NK-92 (cell line): ENCODE data around the gene CA9.

ENCODE experiments used
- DNase-seq: peaks from one replicate; lab custom pipeline; 2025; ENCODE audit not compliant: unreplicated experiment; lab: John Stamatoyannopoulos, UW

CA9 gene

DNA sequence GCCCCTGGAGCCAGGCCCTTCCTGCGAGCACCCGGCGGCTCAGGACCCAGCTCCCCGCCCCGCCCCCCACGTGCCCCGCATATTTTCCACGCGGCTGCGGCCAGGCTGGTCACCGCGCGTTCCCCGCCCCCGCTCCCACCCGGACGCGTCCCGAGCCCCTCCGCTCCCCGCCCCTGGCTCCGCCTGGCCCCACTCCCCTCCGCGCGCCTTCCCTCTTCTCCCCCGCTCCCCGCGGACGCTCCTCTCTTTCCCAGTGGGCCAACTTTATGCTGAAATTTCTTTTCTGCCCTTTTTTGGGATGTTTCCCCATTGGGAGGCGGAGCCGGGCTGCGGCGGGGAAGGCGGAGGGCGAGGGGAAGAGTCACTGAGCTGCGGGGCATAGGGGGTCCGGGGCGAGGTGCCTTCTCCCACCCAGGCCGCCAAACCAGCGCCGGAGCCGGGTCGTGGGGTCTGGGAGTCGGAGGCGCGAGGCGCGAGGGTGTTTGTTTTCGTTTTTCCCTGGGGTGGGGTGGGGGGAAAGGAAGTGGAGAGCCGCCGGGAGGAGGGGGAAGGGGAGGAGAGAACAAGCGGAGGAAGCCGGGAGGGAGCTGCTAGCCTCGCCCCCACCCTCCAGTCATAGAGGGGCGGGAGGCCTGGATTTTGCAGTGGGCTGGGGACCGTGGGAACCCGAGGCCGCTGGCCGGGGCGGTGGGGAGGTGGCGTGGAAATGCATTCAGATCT is 17.0 kb downstream of the CA9 start:
- DNase-seq, result no peak

DNA sequence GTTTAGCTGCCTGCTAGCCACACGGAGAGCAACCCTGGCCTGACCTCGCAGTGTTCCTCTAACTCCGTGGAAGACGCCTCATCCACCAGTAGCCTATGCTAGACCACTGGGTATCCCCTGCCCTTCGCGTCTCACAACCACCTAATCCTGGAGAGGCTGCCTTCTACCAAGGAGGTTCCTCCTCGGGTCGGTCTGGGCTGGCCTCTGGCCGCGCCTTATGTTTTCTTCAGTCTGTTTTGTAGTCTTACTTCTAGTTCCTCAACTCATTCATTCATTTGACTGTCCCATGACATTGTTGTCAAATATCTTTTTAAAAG is 17.6 kb downstream of the CA9 start:
- DNase-seq, result no peak

DNA sequence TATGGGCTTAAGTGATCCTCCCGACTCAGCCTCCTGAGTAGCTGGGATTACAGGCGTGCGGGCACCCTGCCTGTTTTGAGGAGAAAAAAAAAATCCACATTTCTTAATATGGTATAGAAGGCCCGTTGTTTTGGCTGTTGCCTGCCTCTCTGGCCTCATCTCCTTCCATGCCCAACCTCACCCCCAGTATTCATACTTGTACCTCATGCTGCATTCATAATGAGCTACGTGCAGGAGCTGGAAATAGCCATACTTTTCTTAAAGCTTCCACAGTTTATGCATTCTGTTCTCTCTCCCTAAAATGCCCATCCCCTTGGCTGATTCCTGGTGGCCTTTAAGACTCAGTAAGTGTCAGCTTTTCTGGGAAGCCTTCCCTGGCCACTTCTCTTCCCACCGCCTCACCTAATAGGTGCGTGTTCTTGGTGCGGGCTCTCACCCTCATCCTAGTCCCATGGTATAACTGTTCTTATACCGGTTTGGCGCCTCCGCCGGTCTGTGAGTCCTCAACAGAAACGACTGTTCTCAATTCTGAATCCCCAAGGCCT is 18.1 kb downstream of the CA9 start:
- no peak for DNase-seq

DNA sequence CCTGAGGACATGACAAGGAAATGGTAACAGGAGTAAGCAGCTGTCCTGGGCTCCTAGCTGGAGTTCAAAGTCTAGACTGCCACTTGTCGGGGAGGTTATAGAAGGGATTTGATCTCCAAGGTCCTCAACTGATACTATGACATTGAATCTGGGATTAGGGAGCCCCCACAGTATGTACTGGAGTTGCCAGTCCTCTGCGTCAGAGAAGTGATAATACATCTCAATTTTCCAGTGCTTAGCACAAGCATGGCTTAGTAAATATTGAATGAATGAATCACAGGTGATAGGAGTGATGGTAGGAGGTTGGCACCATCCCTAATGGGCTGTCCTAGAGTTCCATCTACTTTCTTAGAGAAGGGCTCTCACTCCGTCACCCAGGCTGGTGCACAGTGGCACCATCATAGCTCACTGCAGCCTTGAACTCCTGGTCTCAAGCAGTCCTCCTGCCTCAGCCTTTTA is 22.2 kb downstream of the CA9 start:
- no peak for DNase-seq

DNA sequence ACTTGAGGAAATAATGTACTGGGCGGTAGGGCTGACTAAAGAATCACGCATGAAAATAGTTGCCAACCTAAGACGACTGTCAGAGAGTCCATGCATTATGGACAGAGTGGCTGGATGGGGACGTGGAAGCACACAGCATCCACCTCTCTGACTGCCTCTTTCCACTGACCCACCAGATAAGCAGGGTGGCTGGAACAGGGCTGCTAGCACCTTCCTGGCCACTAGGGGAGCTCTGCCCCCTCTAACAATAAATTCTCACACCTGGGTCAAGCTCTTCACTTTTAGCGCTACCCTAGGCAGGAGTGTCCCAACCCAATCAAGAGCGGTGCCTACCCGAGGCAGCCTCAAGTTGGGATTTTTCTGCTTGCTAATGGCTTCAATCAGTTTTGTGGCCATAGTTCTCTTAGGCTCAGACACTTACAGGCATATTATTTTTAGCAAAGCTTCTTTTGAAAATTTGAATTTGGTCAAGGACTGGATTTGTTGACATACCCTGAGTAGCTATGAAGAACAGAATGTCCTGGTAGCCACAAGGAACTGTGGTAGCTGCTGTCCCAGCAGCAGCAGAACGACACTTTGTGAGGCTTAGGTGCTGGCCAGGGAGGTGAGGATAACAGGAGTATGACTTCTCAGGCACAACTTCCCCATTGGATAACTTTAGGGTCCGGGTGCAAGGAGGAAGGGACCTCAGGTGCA is 22.9 kb downstream of the CA9 start:
- DNase-seq, result no peak

DNA sequence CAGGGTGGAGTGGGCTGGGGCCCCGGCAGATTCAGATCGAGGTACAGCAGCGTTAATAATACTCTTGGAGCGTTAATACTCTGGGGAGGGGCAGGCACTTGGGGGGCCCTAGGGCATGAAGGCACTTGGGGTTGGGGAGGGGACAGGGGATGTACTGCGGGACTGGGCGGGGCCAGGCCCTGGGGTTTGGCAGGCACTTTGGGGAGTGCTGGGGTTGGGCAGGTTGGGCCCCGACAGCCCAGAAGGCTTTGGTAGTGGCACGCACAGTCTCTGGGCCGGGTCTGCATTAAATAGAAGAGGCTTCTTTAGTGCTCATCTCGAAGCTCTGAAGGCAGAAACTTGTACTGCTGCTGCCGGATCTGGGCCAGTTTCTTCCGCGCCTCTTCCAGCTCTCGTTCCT is 23.8 kb downstream of the CA9 start:
- no peak for DNase-seq

DNA sequence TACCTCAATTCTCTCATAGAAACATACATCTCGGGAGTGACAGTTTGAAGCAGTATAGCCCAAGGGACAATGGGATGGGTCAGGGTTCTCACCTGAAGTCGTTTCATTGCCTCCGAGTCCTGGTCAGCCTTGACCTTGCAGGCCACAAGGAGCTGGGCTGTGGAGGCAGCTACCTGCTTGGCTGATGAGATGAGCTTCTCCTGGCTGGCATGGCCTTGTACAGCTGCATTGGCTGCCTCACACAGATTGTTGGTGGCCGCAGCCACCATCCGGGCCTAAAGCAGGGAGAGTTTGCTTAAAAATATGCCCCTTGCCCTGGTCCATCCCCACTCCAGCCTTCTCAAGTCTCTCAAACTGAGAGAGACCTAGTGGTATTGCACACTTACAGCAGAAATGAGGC is 24.5 kb downstream of the CA9 start:
- no peak for DNase-seq

DNA sequence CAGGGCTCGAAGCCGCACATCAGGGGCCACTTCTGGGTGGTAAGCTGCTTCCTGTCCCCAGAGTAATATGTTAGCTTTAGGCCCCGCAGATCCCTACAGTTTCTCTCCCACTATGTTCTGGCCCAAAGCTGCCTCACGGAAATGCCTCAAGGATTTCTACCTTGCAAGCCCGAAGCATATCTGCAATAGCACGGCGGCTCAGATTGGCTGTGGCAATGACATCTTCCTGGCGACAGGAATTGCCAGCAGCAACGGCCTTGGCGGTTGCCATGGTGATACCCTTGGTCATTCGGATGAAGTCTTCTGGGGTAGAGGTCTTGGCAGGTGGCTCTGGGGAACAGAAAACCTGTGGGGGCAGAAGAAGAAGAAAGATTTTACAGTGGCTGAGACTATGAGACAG is 26.3 kb downstream of the CA9 start:
- no peak for DNase-seq

DNA sequence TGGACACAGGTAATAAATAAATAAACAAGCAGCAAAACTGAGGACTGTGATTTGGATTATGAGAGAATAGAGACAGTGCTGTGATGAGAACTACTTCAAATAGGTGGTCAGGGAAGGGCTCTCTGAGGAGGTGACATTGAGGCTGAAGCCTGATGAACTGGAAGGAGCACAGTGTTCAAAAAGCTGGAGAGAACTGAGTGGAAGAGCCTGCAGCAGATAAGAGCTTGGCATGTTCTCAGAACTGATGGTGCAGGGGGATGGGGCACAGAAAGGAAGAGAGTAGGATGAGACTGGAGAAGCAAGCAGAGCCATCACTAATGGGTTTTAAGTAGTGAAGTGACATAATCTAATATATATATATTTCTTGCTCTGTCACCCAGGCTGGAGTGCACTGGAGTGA is 27.2 kb downstream of the CA9 start:
- DNase-seq, result no peak

DNA sequence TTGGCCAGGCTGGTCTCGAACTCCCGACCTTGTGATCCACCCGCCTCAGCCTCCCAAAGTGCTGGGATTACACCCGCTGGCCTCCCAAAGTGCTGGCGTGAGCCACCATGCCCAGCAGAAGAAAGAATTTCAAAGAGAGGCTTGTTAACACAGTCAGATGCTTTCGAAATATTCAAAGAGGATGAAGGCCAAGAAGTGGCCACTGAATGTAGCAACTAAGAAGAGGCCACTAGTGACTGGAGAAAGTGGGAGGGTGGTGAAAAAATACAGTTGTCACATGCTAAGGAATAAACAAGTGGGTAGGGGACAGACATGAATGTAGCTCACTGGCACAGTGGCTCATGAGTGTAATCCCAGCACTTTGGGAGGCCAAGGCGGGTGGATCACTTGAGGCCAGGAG is 29.0 kb downstream of the CA9 start:
- no peak for DNase-seq

DNA sequence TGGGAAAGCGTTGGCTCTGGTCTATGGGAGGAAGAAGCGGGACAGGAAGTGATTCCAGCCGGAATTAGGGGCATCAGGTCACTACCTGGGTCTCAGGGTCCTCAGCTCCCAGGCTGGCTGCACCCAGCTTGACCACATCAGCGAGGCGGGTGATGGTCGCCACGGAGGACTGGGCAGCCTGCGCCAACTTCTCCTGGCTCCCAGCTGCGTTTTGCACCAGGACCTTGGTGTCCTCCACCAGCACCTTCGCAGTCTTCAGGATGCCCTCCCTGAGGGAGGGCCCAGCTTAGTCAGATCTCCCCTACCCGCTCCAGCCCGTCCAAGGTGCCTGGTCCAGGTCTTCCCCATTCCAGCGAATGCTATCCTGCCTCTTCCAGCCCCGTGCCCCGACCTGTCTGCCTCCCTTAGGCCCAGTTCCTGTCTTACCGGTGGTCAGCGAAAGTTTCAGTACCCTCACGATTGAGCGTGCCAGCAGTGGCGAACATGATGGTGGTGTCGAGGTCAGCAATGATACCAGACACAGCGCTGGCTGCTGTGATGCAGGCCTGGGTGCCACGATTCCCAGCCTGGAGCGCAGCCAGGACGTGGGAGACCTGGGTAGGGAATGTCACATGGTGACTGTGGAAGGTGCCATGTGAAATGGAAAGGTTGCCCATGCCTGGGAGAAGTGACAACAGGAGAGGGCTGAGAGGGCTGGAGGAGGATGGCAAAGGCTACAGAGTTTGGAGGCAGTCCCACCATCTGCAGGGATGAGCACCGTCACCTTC is 30.4 kb downstream of the CA9 start:
- no peak for DNase-seq

DNA sequence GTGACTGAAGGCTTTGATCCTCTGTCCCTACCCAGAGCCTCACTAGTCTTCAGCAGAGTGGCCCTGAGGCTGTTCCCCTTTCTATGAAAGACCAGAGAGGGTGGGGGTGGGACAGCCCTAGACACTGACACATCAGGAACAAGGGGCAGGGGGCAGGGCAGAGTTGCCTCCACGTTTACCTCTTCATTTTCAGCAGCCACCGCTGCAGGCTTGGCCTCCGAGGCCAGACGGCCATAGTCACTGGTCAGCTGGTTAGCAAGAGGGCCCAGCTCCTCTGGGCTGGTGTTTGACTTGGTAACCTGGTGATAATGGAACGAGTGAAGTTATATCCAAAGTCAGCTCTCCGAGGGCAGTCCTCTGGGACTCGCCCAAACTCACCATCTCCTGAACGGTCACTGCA is 31.6 kb downstream of the CA9 start:
- DNase-seq, result no peak

DNA sequence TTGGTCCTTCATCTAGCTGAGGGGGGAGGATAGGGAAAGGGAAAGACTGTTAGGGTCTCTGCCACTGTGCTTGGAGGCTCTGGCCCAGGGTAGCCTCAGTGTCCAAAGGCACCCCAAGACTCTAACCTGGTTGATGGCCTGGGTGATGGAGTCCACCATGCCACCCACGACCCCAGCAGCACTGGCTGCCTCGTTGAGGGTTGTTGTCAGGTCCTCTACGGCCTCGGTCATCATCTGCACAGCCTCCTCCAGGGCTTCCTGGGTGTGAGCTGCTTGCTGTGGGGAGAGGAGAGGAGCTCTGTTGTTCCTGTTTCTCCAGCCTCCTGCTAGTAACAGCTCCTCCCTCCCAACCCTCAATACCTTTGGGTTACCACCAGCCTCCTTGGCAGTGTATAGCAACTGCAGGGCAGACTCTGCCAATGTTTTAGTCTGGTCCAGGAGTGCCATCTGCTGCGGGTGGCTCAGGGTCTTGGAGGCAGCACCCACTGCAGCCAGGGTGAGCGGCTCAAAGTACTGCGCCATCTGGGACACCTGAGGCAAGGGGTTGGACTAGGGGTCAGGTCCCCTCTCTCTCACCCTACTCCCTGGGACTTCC is 32.2 kb downstream of the CA9 start:
- no peak for DNase-seq

DNA sequence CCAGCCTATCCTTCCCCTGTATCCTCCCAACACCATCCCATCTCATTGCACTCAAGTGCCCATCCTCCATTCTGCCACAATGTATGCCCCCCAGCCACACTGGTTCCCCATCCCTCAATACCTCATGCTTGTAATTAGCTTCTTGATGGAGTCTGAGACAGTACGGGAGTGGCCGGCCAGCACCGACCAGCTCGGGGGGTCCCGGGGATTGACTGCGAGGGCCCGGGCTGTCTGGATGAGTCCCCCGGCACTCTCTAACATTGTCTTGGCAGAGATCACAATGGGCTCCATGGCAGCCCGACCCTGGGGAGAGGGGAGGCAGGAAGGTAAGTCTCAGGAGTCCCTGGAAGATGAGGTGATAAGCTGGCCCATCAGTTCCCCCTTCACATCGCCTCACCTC is 33.2 kb downstream of the CA9 start:
- DNase-seq, result no peak

DNA sequence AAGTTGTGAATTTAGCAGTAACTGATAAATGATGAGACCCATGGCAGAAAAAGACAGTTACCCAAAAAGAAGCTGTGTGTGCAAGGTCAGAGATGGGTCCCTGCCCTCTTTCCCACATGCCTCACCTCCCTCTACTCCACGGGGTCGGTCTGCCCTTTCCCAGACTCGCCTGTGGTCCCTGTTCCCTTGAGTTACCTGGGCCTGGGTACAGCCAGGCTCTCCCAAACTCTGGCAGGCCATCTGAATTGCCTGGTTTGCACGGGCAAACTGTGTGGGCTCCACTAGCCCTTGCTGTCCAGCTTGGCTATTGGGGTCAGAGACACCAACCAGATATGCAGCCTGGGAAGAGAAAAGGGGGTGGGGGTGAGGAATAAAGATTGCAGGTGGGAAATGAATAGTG is 34.4 kb downstream of the CA9 start:
- no peak for DNase-seq

DNA sequence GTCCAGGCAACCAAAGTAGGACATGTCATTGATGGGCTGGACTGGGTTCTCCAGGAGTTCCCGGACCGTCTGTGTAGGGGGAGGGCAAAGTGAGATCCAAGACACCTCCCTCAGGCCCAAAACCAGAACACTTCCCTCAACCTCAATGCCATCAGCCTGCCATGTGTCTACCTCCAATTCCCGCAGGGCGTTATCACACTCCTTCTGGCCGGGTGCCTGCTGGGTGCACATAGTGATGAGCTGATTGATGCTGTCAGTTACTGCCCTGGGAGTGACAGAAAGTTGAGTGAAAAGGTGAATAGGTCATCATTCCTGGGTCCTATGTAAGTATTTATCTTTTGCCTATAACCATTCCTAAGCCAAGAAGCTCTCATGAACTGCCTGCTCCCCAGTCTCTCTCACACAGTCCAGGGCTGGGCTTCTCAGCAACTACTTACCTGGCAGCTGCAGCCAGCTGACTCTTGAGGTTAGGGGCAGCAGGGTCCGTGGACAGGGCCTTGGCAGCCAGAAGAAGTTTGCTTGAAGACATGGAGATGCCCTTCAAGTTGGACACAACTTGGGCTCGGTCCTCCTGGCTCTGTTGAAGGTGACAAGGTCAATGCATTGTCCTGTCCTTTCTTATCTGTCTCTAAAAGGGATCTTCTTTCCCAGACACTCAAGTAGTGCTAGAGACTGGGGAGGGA is 37.2 kb downstream of the CA9 start:
- DNase-seq, result no peak

DNA sequence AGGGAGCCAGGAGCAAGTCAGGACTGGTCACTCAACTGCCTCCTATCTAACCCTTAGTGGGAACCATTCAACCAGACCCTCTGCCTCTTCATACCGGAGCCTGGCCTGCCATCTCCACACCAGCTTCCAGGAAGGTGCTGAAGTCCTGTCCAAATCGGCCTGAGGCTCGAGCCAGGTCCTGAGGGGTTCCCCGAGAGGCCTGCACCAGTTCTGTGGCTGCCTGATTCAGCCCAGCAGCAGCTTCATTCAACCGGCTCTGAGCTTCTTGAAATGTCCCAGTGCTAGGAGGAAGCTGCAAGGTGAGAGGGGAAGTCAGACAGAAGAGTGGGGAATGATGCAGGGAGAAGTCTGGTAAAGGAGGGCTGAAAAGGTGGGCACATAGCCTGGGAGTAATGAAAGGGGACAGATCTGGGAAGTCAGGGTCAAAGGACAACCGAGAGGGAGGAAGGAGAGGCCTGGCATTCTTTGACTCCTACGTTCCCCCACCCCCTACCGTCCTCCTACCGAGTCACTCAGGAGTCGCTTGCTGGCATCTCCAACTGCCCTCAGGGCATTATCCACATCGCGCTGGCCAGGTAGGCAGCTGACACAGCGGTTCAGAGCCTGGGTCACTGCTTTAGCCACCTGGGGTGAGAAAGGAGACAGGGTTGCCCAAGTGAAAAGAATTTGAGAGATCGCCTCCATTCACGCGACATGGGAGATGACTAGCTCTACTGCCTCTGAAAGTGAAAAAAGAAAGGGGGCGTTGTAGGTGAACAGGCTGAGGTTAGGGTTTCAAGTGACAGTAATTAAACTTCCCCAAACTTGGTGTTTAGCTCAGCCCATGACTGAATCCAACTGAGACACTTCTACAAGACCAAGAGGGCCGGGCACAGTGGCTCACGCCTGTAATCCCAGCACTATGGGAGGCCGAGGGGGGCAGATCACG is 38.0 kb downstream of the CA9 start:
- no peak for DNase-seq

DNA sequence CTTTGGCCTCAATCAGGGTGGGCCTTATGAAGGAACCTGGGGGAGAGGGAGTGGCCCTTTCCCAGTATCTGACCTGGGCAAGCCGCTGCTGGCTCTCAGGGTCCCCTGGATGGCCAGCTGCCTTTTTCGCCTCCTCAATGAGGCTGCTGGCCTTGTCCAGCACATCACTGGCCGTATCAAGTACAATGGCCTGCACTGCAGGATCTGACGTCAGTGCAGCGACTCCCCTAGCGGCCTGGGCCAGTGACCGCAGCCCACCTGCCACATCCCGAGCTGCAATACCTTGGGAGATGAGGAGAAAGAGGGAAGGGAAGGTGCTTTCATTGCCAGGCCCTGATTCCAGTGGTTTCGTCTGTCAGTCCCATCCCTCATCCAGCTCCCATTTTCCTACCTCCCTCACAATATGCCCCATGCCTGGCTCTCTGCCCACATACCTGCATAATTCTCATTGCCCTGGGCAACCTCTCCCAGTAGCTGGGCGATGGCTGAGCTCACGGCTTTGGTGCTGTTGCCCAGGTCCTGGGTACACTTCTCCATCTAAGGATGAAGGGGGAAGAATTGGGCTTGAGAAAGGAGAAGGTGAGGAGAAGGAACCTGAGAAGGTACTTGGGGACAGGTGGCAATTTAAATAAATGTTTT is 39.2 kb downstream of the CA9 start:
- no peak for DNase-seq

DNA sequence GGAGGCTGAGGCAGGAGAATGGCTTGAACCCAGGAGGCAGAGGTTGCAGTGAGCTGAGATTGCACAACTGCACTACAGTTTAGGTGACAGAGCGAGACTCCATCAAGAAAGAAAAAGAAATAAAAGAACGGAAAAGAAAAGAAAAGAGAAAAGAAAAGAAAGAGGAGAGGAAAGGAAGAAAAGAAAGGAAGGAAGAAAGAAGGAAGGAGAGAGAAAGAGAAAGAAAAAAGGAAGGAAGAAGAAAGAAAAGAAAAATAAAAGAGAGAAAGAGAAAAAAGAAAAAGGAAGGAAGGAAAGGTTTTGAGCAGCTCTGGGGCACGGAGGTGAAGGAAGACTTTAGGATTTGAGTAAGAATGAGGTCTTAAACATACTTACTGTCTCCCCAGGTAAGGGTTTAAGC is 39.9 kb downstream of the CA9 start:
- no peak for DNase-seq

DNA sequence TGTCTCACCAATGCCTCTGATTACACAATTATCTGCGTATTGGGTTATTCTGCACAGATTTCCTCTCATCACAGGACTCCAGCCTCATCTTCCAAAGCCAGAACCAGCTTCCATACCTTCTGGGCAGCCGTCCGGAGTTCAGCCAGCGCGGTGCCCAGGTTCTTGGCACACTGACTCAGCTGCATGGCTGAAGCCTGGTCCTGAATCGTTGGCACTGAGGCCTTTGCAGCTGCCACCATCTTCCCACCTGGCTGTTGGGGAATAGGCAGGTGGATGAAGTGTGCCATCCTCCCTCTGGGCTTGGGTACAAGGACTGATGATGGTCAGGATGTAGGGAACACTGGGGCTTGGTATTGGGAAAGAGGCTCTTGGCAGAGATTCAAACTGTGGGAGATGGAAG is 40.4 kb downstream of the CA9 start:
- no peak for DNase-seq
